HEK293 (cell line): ENCODE measurements around the gene SREBF2.

ENCODE experiments used
- CTCF ChIA-PET: fragments of 350-600 bp; formaldehyde crosslinking; extraction: SDS; loops from one replicate; lab custom pipeline; 2021; ENCODE audit warnings: antibody characterized with exemption; lab: Yijun Ruan, JAX
- POLR2A ChIA-PET: fragments of 300-600 bp; formaldehyde crosslinking; extraction: SDS; loops from one replicate; lab custom pipeline; 2020; ENCODE audit warnings: antibody characterized with exemption, inconsistent platforms; lab: Yijun Ruan, JAX
- H3K27ac ChIP-seq: fragments of 200-500 bp; sonication (Bioruptor generic); 2 replicates; pipeline ENCODE4 v1.5.1; 2014; ENCODE audit warnings: low read depth, low read length, control low read depth, inconsistent platforms; ENCODE audit errors: extremely low read depth
- H3K36me3 ChIP-seq, 2 experiments: fragments of 200-500 bp in 1 of 2; sonication (Bioruptor generic) in 1 of 2; 1 replicate in 1 of 2; 2 replicates in 1 of 2; pipeline ENCODE4 v1.5.1; 2014 to 2017; ENCODE audit warnings: inconsistent platforms in 2 of 2, low read length in 2 of 2; ENCODE audit not compliant: control insufficient read depth in 2 of 2, insufficient read depth in 1 of 2
- H3K4me1 ChIP-seq: fragments of 200-500 bp; sonication (Bioruptor generic); 2 replicates; pipeline ENCODE4 v1.5.1; 2014; ENCODE audit warnings: mild to moderate bottlenecking, low read length, inconsistent platforms; ENCODE audit not compliant: control insufficient read depth, insufficient read depth
- H3K4me3 ChIP-seq: 2 replicates; pipeline ENCODE4 v1.5.1; 2011; ENCODE audit warnings: low read depth, mild to moderate bottlenecking, control low read depth, low read length, moderate library complexity
- H3K9me3 ChIP-seq: fragments of 200-500 bp; sonication (Bioruptor generic); 2 replicates; pipeline ENCODE4 v1.5.1; 2014; ENCODE audit warnings: low read depth, low read length, inconsistent platforms; ENCODE audit not compliant: control insufficient read depth, insufficient read depth
- GLI4 ChIP-seq: fragments of 450-650 bp; formaldehyde crosslinking; IDR thresholded peaks from 2 replicates; pipeline ENCODE4 v1.5.1; 2016; ENCODE audit warnings: missing biosample characterization, missing genetic modification characterization
- GLIS1 ChIP-seq: fragments of 450-650 bp; formaldehyde crosslinking; IDR thresholded peaks from 2 replicates; pipeline ENCODE4 v1.5.1; 2016; ENCODE audit warnings: missing biosample characterization, missing genetic modification characterization
- GLIS2 ChIP-seq: fragments of 450-650 bp; formaldehyde crosslinking; IDR thresholded peaks from 2 replicates; pipeline ENCODE4 v1.5.1; 2016; ENCODE audit warnings: missing biosample characterization, missing genetic modification characterization
- HOXA7 ChIP-seq: sonication (generic); formaldehyde crosslinking; IDR thresholded peaks from 2 replicates; pipeline ENCODE4 v1.8.1; 2022; ENCODE audit warnings: missing genetic modification reagents, borderline replicate concordance
- PRDM1 ChIP-seq: fragments of 450-650 bp; formaldehyde crosslinking; IDR thresholded peaks from 2 replicates; pipeline ENCODE4; 2016; ENCODE audit warnings: missing biosample characterization, missing genetic modification characterization
- SCRT2 ChIP-seq: fragments of 450-650 bp; formaldehyde crosslinking; IDR thresholded peaks from 2 replicates; pipeline ENCODE4 v1.5.1; 2016; ENCODE audit warnings: missing biosample characterization, missing genetic modification characterization
- ZFP3 ChIP-seq: fragments of 450-650 bp; formaldehyde crosslinking; IDR thresholded peaks from 2 replicates; pipeline ENCODE4 v1.5.1; 2016; ENCODE audit warnings: low read depth, missing biosample characterization, missing genetic modification characterization
- ZIC2 ChIP-seq: fragments of 450-650 bp; formaldehyde crosslinking; IDR thresholded peaks from 2 replicates; pipeline ENCODE4 v1.5.1; 2016; ENCODE audit warnings: missing biosample characterization, missing genetic modification characterization
- ZNF140 ChIP-seq: fragments of 450-650 bp; formaldehyde crosslinking; IDR thresholded peaks from 2 replicates; pipeline ENCODE4 v1.5.1; 2016; ENCODE audit warnings: missing biosample characterization, missing genetic modification characterization
- ZNF174 ChIP-seq: fragments of 450-650 bp; formaldehyde crosslinking; IDR thresholded peaks from 2 replicates; pipeline ENCODE4 v1.5.0; 2017; ENCODE audit warnings: missing biosample characterization, mild to moderate bottlenecking, missing genetic modification characterization
- ZNF211 ChIP-seq: fragments of 450-650 bp; formaldehyde crosslinking; IDR thresholded peaks from 2 replicates; pipeline ENCODE4 v1.5.1; 2016; ENCODE audit warnings: low read depth, missing biosample characterization, missing genetic modification characterization
- ZNF223 ChIP-seq: fragments of 450-650 bp; formaldehyde crosslinking; IDR thresholded peaks from 2 replicates; pipeline ENCODE4 v1.5.1; 2016; ENCODE audit warnings: missing biosample characterization, missing genetic modification characterization
- ZNF274 ChIP-seq, 2 experiments: fragments of 200-500 bp in 1 of 2; fragments of 450-650 bp in 1 of 2; sonication (Bioruptor generic) in 1 of 2; formaldehyde crosslinking in 1 of 2; IDR thresholded peaks; 2 replicates each; pipeline versions ENCODE4 v1.5.1 to v1.6.1; 2014 to 2016; ENCODE audit warnings: borderline replicate concordance in 1 of 2, inconsistent platforms in 1 of 2, low read length in 1 of 2, missing biosample characterization in 1 of 2, missing genetic modification characterization in 1 of 2
- ZNF366 ChIP-seq: fragments of 450-650 bp; formaldehyde crosslinking; conservative IDR thresholded peaks from 2 replicates; pipeline ENCODE4 v1.5.1; 2016; ENCODE audit warnings: missing biosample characterization, missing genetic modification characterization
- ZNF600 ChIP-seq: fragments of 450-650 bp; formaldehyde crosslinking; IDR thresholded peaks from 2 replicates; pipeline ENCODE4 v1.5.1; 2016; ENCODE audit warnings: missing biosample characterization, missing genetic modification characterization
- ZNF670 ChIP-seq: fragments of 450-650 bp; formaldehyde crosslinking; IDR thresholded peaks from 2 replicates; pipeline ENCODE4 v1.5.1; 2016; ENCODE audit warnings: missing biosample characterization, missing genetic modification characterization, low read depth
- ZNF707 ChIP-seq: fragments of 450-650 bp; formaldehyde crosslinking; IDR thresholded peaks from 2 replicates; pipeline ENCODE4 v1.5.1; 2016; ENCODE audit warnings: missing biosample characterization, missing genetic modification characterization
- ZNF777 ChIP-seq: fragments of 450-650 bp; formaldehyde crosslinking; IDR thresholded peaks from 2 replicates; pipeline ENCODE4 v1.5.1; 2017; ENCODE audit warnings: missing biosample characterization, missing genetic modification characterization, borderline replicate concordance
- ZNF792 ChIP-seq: fragments of 450-650 bp; formaldehyde crosslinking; IDR thresholded peaks from 2 replicates; pipeline ENCODE4 v1.5.1; 2016; ENCODE audit warnings: missing biosample characterization, missing genetic modification characterization
- TF ChIP-seq, protein P1 (sequence below): fragments of 450-650 bp; formaldehyde crosslinking; IDR thresholded peaks from 2 replicates; pipeline ENCODE4 v1.5.1; 2016; ENCODE audit warnings: missing biosample characterization, missing genetic modification characterization
- TF ChIP-seq, protein P2 (sequence below): fragments of 450-650 bp; formaldehyde crosslinking; IDR thresholded peaks from 2 replicates; pipeline ENCODE4 v1.5.1; 2016; ENCODE audit warnings: missing biosample characterization, missing genetic modification characterization
- TF ChIP-seq, protein P3 (sequence below): fragments of 450-650 bp; formaldehyde crosslinking; conservative IDR thresholded peaks from 2 replicates; pipeline ENCODE4 v1.5.1; 2016; ENCODE audit warnings: low read depth, missing biosample characterization, missing genetic modification characterization
- TF ChIP-seq, protein P4 (sequence below): fragments of 450-650 bp; formaldehyde crosslinking; IDR thresholded peaks from 2 replicates; pipeline ENCODE4 v1.5.1; 2016; ENCODE audit warnings: missing biosample characterization, missing genetic modification characterization, borderline replicate concordance

SREBF2 gene

DNA sequence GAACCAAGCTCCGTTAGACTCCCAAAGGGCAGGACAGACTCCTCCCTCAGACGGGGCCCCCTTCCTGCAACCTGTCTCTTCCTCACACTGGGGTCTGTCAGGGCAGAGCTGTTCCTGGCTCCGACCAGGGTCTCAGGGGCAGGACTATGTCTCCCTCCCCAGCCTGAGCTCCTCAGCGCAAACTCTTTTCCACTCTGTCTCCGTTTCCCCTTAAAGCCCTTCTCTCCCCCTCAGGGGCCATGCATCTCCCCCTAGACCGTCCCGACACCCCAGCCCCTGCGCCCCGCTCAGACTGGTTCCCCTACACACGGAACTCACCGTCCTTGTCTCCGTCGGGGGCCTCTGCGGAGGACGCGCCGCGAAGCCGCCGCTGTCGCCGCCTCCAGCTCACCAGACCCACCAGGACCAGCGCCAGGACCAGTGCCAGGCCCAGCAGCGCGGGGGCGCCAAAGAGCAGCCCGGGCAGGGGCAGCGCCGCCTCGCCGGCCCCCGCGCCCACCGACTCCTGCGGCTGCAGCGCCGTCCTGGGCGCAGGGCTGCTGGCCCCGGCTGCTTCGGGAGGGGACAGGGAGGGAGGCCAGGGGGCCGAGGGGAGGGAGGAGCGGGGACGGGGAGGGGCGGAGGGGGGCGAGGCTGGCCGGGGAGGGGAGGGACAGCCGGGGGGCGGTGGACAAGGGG is 93.0 kb downstream of the SREBF2 start (continued):
- TF ChIP-seq ZNF777 (tag by site-specific recombination): peak; percentile 43; the same call in 1 of the 2 replicates
- TF ChIP-seq GLIS2: 0 out of 2 replicates have a peak, but pooled peaks have one; percentile 43
- TF ChIP-seq GLIS1 (tag by site-specific recombination): 0 out of 2 replicates have a peak, but pooled peaks have one; percentile 17
- no peak for TF ChIP-seq ZNF670 (tag by site-specific recombination)
- TF ChIP-seq, all 188 proteins: peak for 16

DNA sequence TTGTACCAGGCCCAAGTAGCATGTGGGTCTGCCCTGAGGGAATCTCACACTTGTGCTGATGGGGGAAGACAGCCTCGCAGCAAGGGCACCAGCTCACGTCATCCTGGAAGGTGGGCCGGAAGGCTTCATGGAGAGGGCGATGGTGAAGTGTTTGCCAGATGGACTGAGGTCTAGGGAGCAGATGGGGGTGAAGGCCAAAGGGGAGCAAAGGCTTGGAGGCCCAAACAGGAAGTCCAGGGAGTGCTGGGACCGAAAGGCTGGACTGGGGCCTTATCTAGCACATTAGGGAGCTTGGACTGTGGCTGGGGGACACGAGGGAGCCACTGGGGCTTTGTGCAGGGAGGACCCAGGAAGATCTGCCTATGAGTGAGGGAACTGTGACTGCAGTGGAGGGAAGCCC is 94.9 kb downstream of the SREBF2 start:
- POLR2A ChIA-PET: interaction anchor here (1.0 to 4.3 kb wide), 4 partner anchors 8 to 181 kb away, joined by 3 to 27 read pairs (median 4); partner anchors contain the start of gene CENPM
- Histone ChIP-seq H3K36me3 (peaks cover 5 to 11% of the 10 kb centered on the region in 2 experiments; a peak in 2 of 3 replicates), H3K9me3 (no peaks in the 10 kb centered on the region), H3K4me3 (no peak overlapping the region), H3K27ac (no peak overlapping the region), H3K4me1 (peaks cover 2% of the 10 kb centered on the region; the same call in 1 of the 2 replicates)
- CTCF ChIA-PET: interaction anchor here (0.6 to 1.4 kb wide), 6 partner anchors 11 to 230 kb away, joined by 3 to 6 read pairs (median 3); no protein-coding TSS in a partner anchor
- TF ChIP-seq ZNF274 (IDR thresholded peaks at IDR 0.05; ENCODE audit: low read length) (no peak), ZNF274 (tag by site-specific recombination; IDR thresholded peaks at IDR 0.05; ENCODE audit: borderline replicate concordance) (no peak), ZNF600 (0 out of 2 replicates have a peak, but pooled peaks have one; percentile 11), HOXA7 (CRISPR knock-in tag) (no peak), ZNF223 (no peak), PRDM1 (tag by site-specific recombination) (no peak), GLI4 (tag by site-specific recombination) (no peak), ZNF211 (tag by site-specific recombination) (no peak), ZFP3 (tag by site-specific recombination) (no peak), ZNF174 (tag by site-specific recombination) (no peak), ZNF792 (no peak), ZNF140 (tag by site-specific recombination) (no peak), ZNF707 (no peak), SCRT2 (tag by site-specific recombination) (no peak), ZIC2 (no peak), ZNF366 (tag by site-specific recombination) (0 out of 2 replicates have a peak, but pooled peaks have one; percentile 16)
- TF ChIP-seq, protein P1, sequence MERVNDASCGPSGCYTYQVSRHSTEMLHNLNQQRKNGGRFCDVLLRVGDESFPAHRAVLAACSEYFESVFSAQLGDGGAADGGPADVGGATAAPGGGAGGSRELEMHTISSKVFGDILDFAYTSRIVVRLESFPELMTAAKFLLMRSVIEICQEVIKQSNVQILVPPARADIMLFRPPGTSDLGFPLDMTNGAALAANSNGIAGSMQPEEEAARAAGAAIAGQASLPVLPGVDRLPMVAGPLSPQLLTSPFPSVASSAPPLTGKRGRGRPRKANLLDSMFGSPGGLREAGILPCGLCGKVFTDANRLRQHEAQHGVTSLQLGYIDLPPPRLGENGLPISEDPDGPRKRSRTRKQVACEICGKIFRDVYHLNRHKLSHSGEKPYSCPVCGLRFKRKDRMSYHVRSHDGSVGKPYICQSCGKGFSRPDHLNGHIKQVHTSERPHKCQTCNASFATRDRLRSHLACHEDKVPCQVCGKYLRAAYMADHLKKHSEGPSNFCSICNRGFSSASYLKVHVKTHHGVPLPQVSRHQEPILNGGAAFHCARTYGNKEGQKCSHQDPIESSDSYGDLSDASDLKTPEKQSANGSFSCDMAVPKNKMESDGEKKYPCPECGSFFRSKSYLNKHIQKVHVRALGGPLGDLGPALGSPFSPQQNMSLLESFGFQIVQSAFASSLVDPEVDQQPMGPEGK (tag by site-specific recombination): peak; percentile 54; the same call in 1 of the 2 replicates
- TF ChIP-seq, protein P2, sequence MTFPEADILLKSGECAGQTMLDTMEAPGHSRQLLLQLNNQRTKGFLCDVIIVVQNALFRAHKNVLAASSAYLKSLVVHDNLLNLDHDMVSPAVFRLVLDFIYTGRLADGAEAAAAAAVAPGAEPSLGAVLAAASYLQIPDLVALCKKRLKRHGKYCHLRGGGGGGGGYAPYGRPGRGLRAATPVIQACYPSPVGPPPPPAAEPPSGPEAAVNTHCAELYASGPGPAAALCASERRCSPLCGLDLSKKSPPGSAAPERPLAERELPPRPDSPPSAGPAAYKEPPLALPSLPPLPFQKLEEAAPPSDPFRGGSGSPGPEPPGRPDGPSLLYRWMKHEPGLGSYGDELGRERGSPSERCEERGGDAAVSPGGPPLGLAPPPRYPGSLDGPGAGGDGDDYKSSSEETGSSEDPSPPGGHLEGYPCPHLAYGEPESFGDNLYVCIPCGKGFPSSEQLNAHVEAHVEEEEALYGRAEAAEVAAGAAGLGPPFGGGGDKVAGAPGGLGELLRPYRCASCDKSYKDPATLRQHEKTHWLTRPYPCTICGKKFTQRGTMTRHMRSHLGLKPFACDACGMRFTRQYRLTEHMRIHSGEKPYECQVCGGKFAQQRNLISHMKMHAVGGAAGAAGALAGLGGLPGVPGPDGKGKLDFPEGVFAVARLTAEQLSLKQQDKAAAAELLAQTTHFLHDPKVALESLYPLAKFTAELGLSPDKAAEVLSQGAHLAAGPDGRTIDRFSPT (tag by site-specific recombination): no peak
- TF ChIP-seq, protein P3, sequence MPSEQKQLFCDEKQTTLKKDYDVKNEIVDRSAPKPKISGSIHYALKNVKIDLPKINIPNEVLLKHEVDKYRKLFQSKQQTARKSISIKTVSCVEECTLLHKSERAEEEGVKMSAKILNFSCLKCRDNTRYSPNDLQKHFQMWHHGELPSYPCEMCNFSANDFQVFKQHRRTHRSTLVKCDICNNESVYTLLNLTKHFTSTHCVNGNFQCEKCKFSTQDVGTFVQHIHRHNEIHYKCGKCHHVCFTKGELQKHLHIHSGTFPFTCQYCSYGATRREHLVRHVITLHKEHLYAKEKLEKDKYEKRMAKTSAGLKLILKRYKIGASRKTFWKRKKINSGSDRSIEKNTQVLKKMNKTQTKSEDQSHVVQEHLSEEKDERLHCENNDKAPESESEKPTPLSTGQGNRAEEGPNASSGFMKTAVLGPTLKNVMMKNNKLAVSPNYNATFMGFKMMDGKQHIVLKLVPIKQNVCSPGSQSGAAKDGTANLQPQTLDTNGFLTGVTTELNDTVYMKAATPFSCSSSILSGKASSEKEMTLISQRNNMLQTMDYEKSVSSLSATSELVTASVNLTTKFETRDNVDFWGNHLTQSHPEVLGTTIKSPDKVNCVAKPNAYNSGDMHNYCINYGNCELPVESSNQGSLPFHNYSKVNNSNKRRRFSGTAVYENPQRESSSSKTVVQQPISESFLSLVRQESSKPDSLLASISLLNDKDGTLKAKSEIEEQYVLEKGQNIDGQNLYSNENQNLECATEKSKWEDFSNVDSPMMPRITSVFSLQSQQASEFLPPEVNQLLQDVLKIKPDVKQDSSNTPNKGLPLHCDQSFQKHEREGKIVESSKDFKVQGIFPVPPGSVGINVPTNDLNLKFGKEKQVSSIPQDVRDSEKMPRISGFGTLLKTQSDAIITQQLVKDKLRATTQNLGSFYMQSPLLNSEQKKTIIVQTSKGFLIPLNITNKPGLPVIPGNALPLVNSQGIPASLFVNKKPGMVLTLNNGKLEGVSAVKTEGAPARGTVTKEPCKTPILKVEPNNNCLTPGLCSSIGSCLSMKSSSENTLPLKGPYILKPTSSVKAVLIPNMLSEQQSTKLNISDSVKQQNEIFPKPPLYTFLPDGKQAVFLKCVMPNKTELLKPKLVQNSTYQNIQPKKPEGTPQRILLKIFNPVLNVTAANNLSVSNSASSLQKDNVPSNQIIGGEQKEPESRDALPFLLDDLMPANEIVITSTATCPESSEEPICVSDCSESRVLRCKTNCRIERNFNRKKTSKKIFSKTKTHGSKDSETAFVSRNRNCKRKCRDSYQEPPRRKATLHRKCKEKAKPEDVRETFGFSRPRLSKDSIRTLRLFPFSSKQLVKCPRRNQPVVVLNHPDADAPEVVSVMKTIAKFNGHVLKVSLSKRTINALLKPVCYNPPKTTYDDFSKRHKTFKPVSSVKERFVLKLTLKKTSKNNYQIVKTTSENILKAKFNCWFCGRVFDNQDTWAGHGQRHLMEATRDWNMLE (tag by site-specific recombination): no peak
- TF ChIP-seq, protein P4, sequence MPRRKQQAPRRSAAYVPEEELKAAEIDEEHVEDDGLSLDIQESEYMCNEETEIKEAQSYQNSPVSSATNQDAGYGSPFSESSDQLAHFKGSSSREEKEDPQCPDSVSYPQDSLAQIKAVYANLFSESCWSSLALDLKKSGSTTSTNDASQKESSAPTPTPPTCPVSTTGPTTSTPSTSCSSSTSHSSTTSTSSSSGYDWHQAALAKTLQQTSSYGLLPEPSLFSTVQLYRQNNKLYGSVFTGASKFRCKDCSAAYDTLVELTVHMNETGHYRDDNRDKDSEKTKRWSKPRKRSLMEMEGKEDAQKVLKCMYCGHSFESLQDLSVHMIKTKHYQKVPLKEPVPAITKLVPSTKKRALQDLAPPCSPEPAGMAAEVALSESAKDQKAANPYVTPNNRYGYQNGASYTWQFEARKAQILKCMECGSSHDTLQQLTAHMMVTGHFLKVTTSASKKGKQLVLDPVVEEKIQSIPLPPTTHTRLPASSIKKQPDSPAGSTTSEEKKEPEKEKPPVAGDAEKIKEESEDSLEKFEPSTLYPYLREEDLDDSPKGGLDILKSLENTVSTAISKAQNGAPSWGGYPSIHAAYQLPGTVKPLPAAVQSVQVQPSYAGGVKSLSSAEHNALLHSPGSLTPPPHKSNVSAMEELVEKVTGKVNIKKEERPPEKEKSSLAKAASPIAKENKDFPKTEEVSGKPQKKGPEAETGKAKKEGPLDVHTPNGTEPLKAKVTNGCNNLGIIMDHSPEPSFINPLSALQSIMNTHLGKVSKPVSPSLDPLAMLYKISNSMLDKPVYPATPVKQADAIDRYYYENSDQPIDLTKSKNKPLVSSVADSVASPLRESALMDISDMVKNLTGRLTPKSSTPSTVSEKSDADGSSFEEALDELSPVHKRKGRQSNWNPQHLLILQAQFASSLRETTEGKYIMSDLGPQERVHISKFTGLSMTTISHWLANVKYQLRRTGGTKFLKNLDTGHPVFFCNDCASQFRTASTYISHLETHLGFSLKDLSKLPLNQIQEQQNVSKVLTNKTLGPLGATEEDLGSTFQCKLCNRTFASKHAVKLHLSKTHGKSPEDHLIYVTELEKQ: no peak
